H1 (cell line): ENCODE data around the gene TRMT6. TPM values are rescaled to one million over a fixed set of nuclear protein-coding genes. Genes with fewer than 3 reads are reported as not detected.

Experiments used
- CTCF ChIA-PET: fragments of 300-600 bp; sonication (Branson Sonifier 250); formaldehyde crosslinking; loops from one replicate; lab custom pipeline; 2021; ENCODE audit not compliant: partially characterized antibody; lab: Charles Lee
- POLR2A ChIA-PET: fragments of 300-600 bp; sonication (Branson Sonifier 250); formaldehyde crosslinking; loops from one replicate; lab custom pipeline; 2021; ENCODE audit warnings: inconsistent platforms; ENCODE audit not compliant: partially characterized antibody; lab: Charles Lee
- DNase-seq, 2 experiments: peaks; one replicate each; pipeline versions ENCODE4 v3.0.0 to v3.0.0-alpha.2; 2010 to 2022; ENCODE audit warnings: low spot score in 2 of 2, low read depth in 1 of 2, mixed read lengths in 1 of 2
- FAIRE-seq: peaks from 2 replicates; lab custom pipeline; 2011; peaks lifted over from hg19 to GRCh38; lab: Jason Lieb, UNC
- H2AFZ ChIP-seq: 2 replicates; pipeline ENCODE4 v1.8.1; 2012; ENCODE audit warnings: low read length, inconsistent platforms
- H2AK5ac ChIP-seq: 2 replicates; pipeline ENCODE4 v1.6.1; 2013; ENCODE audit warnings: low read depth, low read length
- H2BK120ac ChIP-seq: replicated peaks from 2 replicates; pipeline ENCODE3; 2013; ENCODE audit warnings: low read depth, low read length, inconsistent platforms
- H2BK12ac ChIP-seq: 2 replicates; pipeline ENCODE4 v1.6.1; 2013; ENCODE audit warnings: low read depth, low read length
- H2BK15ac ChIP-seq: 2 replicates; pipeline ENCODE4 v1.6.1; 2013; ENCODE audit warnings: low read length
- H2BK20ac ChIP-seq: 2 replicates; pipeline ENCODE4 v1.6.1; 2013; ENCODE audit warnings: low read length
- H2BK5ac ChIP-seq: 2 replicates; pipeline ENCODE4 v1.6.1; 2013; ENCODE audit warnings: low read depth, low read length
- H3K14ac ChIP-seq: 2 replicates; pipeline ENCODE4 v1.6.1; 2013; ENCODE audit warnings: inconsistent platforms; ENCODE audit not compliant: insufficient read length
- H3K18ac ChIP-seq: 2 replicates; pipeline ENCODE4 v1.6.1; 2013; ENCODE audit warnings: low read length; ENCODE audit errors: extremely low read depth
- H3K23ac ChIP-seq: 2 replicates; pipeline ENCODE4 v1.6.1; 2013; ENCODE audit warnings: inconsistent platforms; ENCODE audit not compliant: insufficient read length
- H3K23me2 ChIP-seq: 2 replicates; pipeline ENCODE4 v1.6.1; 2013; ENCODE audit warnings: low read depth, low read length
- H3K27ac ChIP-seq: 2 replicates; pipeline ENCODE4 v1.6.1; 2011; ENCODE audit warnings: low read depth, low read length, inconsistent platforms
- H3K27me3 ChIP-seq, 4 experiments: replicated peaks in 1 of 4; 1 replicate in 1 of 4; 2 replicates in 3 of 4; pipeline versions ENCODE4 v1.6.1 to v1.8.1; 2011 to 2013; ENCODE audit warnings: low read length in 3 of 4, mild to moderate bottlenecking in 3 of 4, inconsistent platforms in 2 of 4, mixed read lengths in 2 of 4, moderate library complexity in 1 of 4; ENCODE audit not compliant: control insufficient read depth in 3 of 4, insufficient read depth in 3 of 4; ENCODE audit errors: extremely low read depth in 1 of 4
- H3K36me3 ChIP-seq, 4 experiments: 2 replicates each; pipeline versions ENCODE4 v1.6.1 to v1.8.1; 2011 to 2013; ENCODE audit warnings: mild to moderate bottlenecking in 4 of 4, low read length in 3 of 4, moderate library complexity in 2 of 4, control low read depth in 1 of 4, inconsistent platforms in 1 of 4; ENCODE audit not compliant: insufficient read depth in 4 of 4, control insufficient read depth in 2 of 4
- H3K4ac ChIP-seq: replicated peaks from 2 replicates; pipeline ENCODE3; 2013; ENCODE audit warnings: low read length, low read depth, mixed read lengths, inconsistent platforms; ENCODE audit not compliant: insufficient read length
- H3K4me1 ChIP-seq, 4 experiments: replicated peaks in 1 of 4; 1 replicate in 1 of 4; 2 replicates in 3 of 4; pipeline versions ENCODE4 v1.6.1 to v1.8.1; 2011 to 2013; ENCODE audit warnings: low read length in 3 of 4, inconsistent platforms in 2 of 4, mixed read lengths in 1 of 4; ENCODE audit not compliant: insufficient read depth in 4 of 4, control insufficient read depth in 3 of 4
- H3K4me2 ChIP-seq, 2 experiments: 2 replicates each; pipeline versions ENCODE4 v1.6.1 to v1.8.1; 2011 to 2013; ENCODE audit warnings: low read depth in 2 of 2, low read length in 2 of 2, control low read depth in 1 of 2, inconsistent platforms in 1 of 2, mild to moderate bottlenecking in 1 of 2; ENCODE audit not compliant: insufficient read depth in 1 of 2
- H3K4me3 ChIP-seq, 4 experiments: fragments of 200-600, 300-600 bp in 1 of 4; sonication (generic), shearing (Covaris generic), sonication (Bioruptor Twin) in 1 of 4; 2 replicates each; pipeline versions ENCODE4 v1.5.1 to v1.8.1; 2011 to 2016; ENCODE audit warnings: low read length in 4 of 4, low read depth in 3 of 4, control low read depth in 2 of 4, inconsistent platforms in 2 of 4, mild to moderate bottlenecking in 2 of 4, mixed read lengths in 1 of 4, moderate library complexity in 1 of 4; ENCODE audit not compliant: insufficient read depth in 2 of 4; ENCODE audit errors: extremely low read depth in 1 of 4
- H3K56ac ChIP-seq: replicated peaks from 2 replicates; pipeline ENCODE3; 2013; ENCODE audit warnings: low read depth, mild to moderate bottlenecking, mixed read lengths, low read length, inconsistent platforms; ENCODE audit not compliant: insufficient read length
- H3K79me1 ChIP-seq: 2 replicates; pipeline ENCODE4 v1.6.1; 2013; ENCODE audit warnings: low read depth, low read length, control low read depth
- H3K79me2 ChIP-seq, 2 experiments: 2 replicates each; pipeline versions ENCODE4 v1.6.1 to v1.8.1; 2012 to 2013; ENCODE audit warnings: low read length in 2 of 2, mild to moderate bottlenecking in 2 of 2, inconsistent platforms in 1 of 2; ENCODE audit not compliant: insufficient read depth in 2 of 2, control insufficient read depth in 1 of 2
- H3K9ac ChIP-seq, 4 experiments: replicated peaks in 1 of 4; 1 replicate in 1 of 4; 2 replicates in 3 of 4; pipeline versions ENCODE4 v1.6.1 to v1.8.1; 2011 to 2013; ENCODE audit warnings: low read depth in 3 of 4, low read length in 3 of 4, control low read depth in 2 of 4, mild to moderate bottlenecking in 2 of 4, moderate library complexity in 2 of 4, inconsistent platforms in 1 of 4; ENCODE audit errors: extremely low read depth in 1 of 4
- H3K9me3 ChIP-seq, 2 experiments: 2 replicates each; pipeline versions ENCODE4 v1.6.1 to v1.8.1; 2012 to 2013; ENCODE audit warnings: mild to moderate bottlenecking in 2 of 2, moderate library complexity in 2 of 2, control low read depth in 1 of 2, inconsistent platforms in 1 of 2, low read depth in 1 of 2, low read length in 1 of 2, mixed read lengths in 1 of 2; ENCODE audit not compliant: insufficient read depth in 2 of 2
- H4K20me1 ChIP-seq, 2 experiments: replicated peaks in 1 of 2; 2 replicates each; pipeline versions ENCODE3 to v1.8.1; 2011 to 2013; ENCODE audit warnings: inconsistent platforms in 2 of 2, low read length in 2 of 2, mild to moderate bottlenecking in 1 of 2; ENCODE audit not compliant: insufficient read depth in 2 of 2, control insufficient read depth in 1 of 2
- H4K5ac ChIP-seq: 2 replicates; pipeline ENCODE4 v1.6.1; 2013; ENCODE audit warnings: low read length, low read depth, mixed read lengths, inconsistent platforms; ENCODE audit not compliant: insufficient read length
- H4K8ac ChIP-seq: 2 replicates; pipeline ENCODE4 v1.8.0; 2013; ENCODE audit warnings: mild to moderate bottlenecking, moderate library complexity, low read length, inconsistent platforms; ENCODE audit not compliant: insufficient read depth; ENCODE audit errors: extremely low read depth
- H4K91ac ChIP-seq: replicated peaks from 2 replicates; pipeline ENCODE3; 2013; ENCODE audit warnings: low read length, mixed read lengths, inconsistent platforms; ENCODE audit not compliant: insufficient read length
- CREB1 ChIP-seq: IDR thresholded peaks from 2 replicates; pipeline ENCODE4 v1.6.1; 2012; ENCODE audit warnings: inconsistent platforms
- CTBP2 ChIP-seq: IDR thresholded peaks from 2 replicates; pipeline ENCODE4 v1.7.0; 2011; ENCODE audit warnings: borderline replicate concordance, mild to moderate bottlenecking, moderate library complexity, mixed read lengths, low read length; ENCODE audit not compliant: insufficient read depth, insufficient read length
- KDM1A ChIP-seq: fragments of 200-600, 300-600 bp; sonication (generic); IDR thresholded peaks from 2 replicates; pipeline ENCODE4 v1.7.1; 2016; ENCODE audit warnings: mild to moderate bottlenecking, low read length, borderline replicate concordance
- MAFK ChIP-seq: IDR thresholded peaks from 2 replicates; pipeline ENCODE4 v1.6.1; 2012; ENCODE audit warnings: low read depth, mild to moderate bottlenecking, improper control_type of control experiment, low read length
- NRF1 ChIP-seq: IDR thresholded peaks from 2 replicates; pipeline ENCODE4 v1.6.1; 2011; ENCODE audit warnings: mild to moderate bottlenecking, low read depth, low read length, improper control_type of control experiment
- RBBP5 ChIP-seq: IDR thresholded peaks from 2 replicates; pipeline ENCODE4 v1.7.1; 2012; ENCODE audit warnings: low read depth, mild to moderate bottlenecking, inconsistent platforms, low read length, moderate library complexity, borderline replicate concordance
- SP2 ChIP-seq: IDR thresholded peaks from 2 replicates; pipeline ENCODE4 v1.6.1; 2012; ENCODE audit warnings: mild to moderate bottlenecking, low read length, inconsistent platforms
- SUZ12 ChIP-seq: fragments of 200-600 bp; sonication (generic); IDR thresholded peaks from 2 replicates; pipeline ENCODE4 v1.6.1; 2012; ENCODE audit warnings: mild to moderate bottlenecking, inconsistent platforms, low read length, moderate library complexity, mixed read lengths
- TBP ChIP-seq: IDR thresholded peaks from 2 replicates; pipeline ENCODE4 v1.6.1; 2011; ENCODE audit warnings: low read depth, low read length, improper control_type of control experiment
- YY1 ChIP-seq: IDR thresholded peaks from 2 replicates; pipeline ENCODE4 v1.6.1; 2011; ENCODE audit warnings: low read depth, mild to moderate bottlenecking, low read length
- WGBS, 2 experiments: shearing (Covaris generic) in 1 of 2; methylation state at CpG; one replicate each; pipeline versions ENCODE4 v1.1.6 to v1.1.7; 2013 to 2015; ENCODE audit warnings: low lambda C conversion rate in 2 of 2, mixed read lengths in 2 of 2, inconsistent platforms in 1 of 2, low coverage in 1 of 2, missing lambda C conversion rate in 1 of 2; ENCODE audit not compliant: insufficient replicate concordance in 2 of 2, insufficient coverage in 1 of 2, insufficient read length in 1 of 2; ENCODE audit errors: extremely low coverage in 1 of 2, missing lambda C conversion rate in 1 of 2; 5-methylcytosine and 5-hydroxymethylcytosine counted together
- polyA plus RNA-seq, 7 experiments: library from polyadenylated mRNA; depleted of rRNA in 3 of 7; stranded (reverse) in 5 of 7; unstranded in 2 of 7; fragments of >200 nt in 5 of 7; fragments of 200-250 nt in 2 of 7; gene quantifications; 1 replicate in 5 of 7; 2 replicates in 1 of 7; 4 replicates in 1 of 7; pipeline versions ENCODE4 v1.2.1 to v1.2.3, GENCODE V29; 2011 to 2013; ENCODE audit warnings: missing spikeins in 2 of 7, mixed read lengths in 2 of 7
- total RNA-seq: library from RNA; stranded (reverse); fragmentation: NEBNext Ultra II Directional; extraction: Animal tissue kit (Norgen Biotek cat#: 25700); gene quantifications from 2 replicates; pipeline ENCODE4 v1.2.1, GENCODE V29; 2021

Gene TRMT6
- total and polyA plus RNA-seq, 2 of the 8 experiments (the other 6 are each of a cell fraction or from before 2014, with no cell fraction given): 6.9 to 23.3 TPM

- no peak overlapping the region for H2AFZ ChIP-seq
- peaks cover 0 to 1% of the 10 kb centered on the region in 2 experiments for H4K20me1 ChIP-seq
- no peak overlapping the region for H3K4me2 ChIP-seq
- CTCF ChIA-PET: interaction anchor here (0.5 to 4.5 kb wide), 14 partner anchors 10 to 1230 kb away, joined by 3 to 37 read pairs (median 4); no protein-coding TSS in a partner anchor
- no peak overlapping the region for H2BK20ac ChIP-seq
- no peak overlapping the region for H2AK5ac ChIP-seq
- H3K14ac ChIP-seq: no peak overlapping the region
- no peaks in the 10 kb centered on the region for H3K23me2 ChIP-seq
- no peak overlapping the region for H3K56ac ChIP-seq
- H3K79me1 ChIP-seq: no peaks in the 10 kb centered on the region
- 80% methylated on average over 3 of the region's 3 CpGs; no CpG with 5 or more reads in 1 of the 2 experiments for WGBS, 2 experiments
- no peaks in the 10 kb centered on the region for H3K4me1 ChIP-seq
- H3K4ac ChIP-seq: no peak overlapping the region
- H4K8ac ChIP-seq: no peak overlapping the region
- no peak overlapping the region for H3K4me3 ChIP-seq
- no peak overlapping the region for H4K5ac ChIP-seq
- no peak overlapping the region for H3K23ac ChIP-seq
- POLR2A ChIA-PET: interaction anchor here (0.6 to 2.1 kb wide), 4 partner anchors 9 to 417 kb away, joined by 3 to 10 read pairs (median 8); no protein-coding TSS in a partner anchor
- no peak overlapping the region for H3K9ac ChIP-seq
- peaks cover 12 to 30% (median 22%) of the 10 kb centered on the region in 4 experiments; a peak in 7 of 8 replicates for H3K36me3 ChIP-seq
- no peak overlapping the region for H4K91ac ChIP-seq
- H3K18ac ChIP-seq: no peak overlapping the region
- no peak overlapping the region for H2BK12ac ChIP-seq
- no peak overlapping the region for H2BK5ac ChIP-seq
- FAIRE-seq (no peak), DNase-seq (no peak)
- H3K27ac ChIP-seq: no peak overlapping the region
- H3K79me2 ChIP-seq: no peaks in the 10 kb centered on the region
- H2BK15ac ChIP-seq: no peak overlapping the region
- H3K27me3 ChIP-seq: no peaks in the 10 kb centered on the region
- no peaks in the 10 kb centered on the region for H3K9me3 ChIP-seq
- H2BK120ac ChIP-seq: no peak overlapping the region
- TF ChIP-seq SUZ12 (no peak), KDM1A (no peak), TBP (no peak), SP2 (no peak), NRF1 (no peak), RBBP5 (no peak), CREB1 (no peak), CTBP2 (no peak), YY1 (no peak), MAFK (no peak)
Measured at GRCh38 chr20:5936238-5936637, 14.1 kb downstream of the TRMT6 start.
